DMS79 treated with DMSO at 0.1 percent for 48 hours (cell line): ENCODE data around the gene DNAAF9.

ENCODE experiments used
- DNase-seq: peaks from one replicate; lab custom pipeline; 2025; lab: John Stamatoyannopoulos, UW

DNAAF9 gene

DNA sequence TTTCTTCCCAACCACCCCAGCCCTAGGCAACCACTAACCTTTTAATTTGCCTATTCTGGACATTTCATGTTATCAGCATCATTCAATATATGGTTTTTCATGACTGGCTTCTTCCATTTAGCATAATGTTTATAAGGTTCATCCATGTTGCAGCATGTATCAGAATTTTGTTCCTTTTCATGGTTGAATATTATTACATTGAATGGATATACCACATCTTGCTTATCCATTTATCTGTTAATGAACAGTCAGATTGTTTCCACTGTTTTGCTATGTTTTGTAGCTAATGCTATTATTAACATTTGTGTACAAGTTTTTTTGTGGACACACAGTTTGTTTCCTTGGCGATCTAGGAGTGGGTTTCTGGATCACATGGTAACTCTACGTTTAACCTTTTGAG, 3.0 kb upstream of the DNAAF9 start:
- no peak for DNase-seq

DNA sequence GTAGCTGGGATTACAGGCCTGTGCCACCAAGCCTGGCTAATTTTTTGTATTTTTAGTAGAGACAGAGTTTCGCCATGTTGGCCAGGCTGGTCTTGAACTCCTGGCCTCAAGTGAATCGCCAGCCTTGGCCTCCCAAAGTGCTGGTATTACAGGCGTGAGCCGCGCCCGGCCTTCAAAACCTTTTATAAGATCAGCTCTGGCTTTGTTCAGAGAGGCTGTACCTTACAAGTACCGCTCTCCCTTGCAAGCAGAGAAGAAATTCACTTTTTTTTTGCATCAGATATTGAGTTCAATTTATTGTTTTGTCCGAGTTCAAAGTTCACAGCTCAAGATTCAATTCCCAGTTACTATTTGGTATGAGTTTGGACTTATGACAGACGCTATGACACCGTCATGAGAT, 1.9 kb upstream of the DNAAF9 start:
- no peak for DNase-seq

- DNase-seq, result peak; percentile 23
Observed at GRCh38 chr20:3407771-3408637, 535 bp upstream of the DNAAF9 start.

GRCh38 chr20:3406481-3407039, 909 bp downstream of the DNAAF9 start:
- peak; percentile 43 for DNase-seq

DNA sequence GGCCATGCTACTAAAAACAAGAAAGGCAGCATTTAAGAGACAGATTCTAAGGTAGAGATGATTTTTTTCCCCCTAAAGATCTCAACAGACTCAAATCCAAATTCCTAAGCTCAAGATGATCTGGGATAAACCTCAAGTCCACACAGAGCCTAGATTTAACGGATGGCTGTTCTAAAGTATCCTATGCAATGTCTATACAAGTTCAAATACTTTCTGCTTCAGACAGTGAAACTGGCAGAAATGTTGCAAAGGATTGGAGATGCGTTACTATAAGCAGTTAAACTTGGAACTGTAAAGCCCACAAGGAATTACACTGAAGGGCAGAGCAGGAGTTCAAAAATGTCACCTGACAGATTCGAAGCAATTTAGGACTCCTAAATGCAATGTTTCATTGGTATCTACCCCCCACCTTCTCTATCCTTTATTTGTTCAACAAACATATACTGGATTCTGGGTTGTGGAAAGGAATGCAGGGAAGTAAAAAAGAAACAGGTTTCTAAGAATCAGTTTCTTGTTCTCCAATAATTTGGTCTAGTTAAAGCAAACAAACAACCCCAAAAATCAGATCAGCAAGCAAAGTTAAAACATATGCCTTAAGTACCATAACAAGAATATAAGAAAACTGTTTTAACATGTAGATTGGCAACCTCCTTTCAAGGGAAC, 1.6 kb downstream of the DNAAF9 start:
- DNase-seq, result no peak

- peak; percentile 11 for DNase-seq
Observed at GRCh38 chr20:3405139-3405538, 2.3 kb downstream of the DNAAF9 start.

DNA sequence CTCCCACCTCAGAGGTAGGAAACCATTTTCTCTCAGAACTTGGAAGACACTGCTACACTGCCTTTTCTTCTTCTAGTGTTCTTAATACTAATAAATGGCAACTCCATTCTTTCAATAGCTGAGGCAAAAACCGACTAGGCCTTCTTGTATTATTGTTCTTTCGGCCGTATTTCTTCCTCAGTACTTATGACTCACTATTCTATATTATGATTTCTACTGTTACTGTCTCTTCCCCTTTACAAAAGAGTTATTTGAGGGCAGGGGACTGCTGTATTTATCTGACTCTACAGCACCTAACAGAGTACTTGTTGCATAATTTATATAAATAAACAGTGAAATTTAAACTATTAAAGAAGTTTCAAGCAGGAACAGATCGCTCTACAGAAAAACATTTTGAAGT, 3.1 kb downstream of the DNAAF9 start:
- no peak for DNase-seq

- DNase-seq, result no peak
Observed at GRCh38 chr20:3403741-3404140, 3.7 kb downstream of the DNAAF9 start.

- DNase-seq, result no peak
Observed at GRCh38 chr20:3402453-3402852, 5.0 kb downstream of the DNAAF9 start.

DNA sequence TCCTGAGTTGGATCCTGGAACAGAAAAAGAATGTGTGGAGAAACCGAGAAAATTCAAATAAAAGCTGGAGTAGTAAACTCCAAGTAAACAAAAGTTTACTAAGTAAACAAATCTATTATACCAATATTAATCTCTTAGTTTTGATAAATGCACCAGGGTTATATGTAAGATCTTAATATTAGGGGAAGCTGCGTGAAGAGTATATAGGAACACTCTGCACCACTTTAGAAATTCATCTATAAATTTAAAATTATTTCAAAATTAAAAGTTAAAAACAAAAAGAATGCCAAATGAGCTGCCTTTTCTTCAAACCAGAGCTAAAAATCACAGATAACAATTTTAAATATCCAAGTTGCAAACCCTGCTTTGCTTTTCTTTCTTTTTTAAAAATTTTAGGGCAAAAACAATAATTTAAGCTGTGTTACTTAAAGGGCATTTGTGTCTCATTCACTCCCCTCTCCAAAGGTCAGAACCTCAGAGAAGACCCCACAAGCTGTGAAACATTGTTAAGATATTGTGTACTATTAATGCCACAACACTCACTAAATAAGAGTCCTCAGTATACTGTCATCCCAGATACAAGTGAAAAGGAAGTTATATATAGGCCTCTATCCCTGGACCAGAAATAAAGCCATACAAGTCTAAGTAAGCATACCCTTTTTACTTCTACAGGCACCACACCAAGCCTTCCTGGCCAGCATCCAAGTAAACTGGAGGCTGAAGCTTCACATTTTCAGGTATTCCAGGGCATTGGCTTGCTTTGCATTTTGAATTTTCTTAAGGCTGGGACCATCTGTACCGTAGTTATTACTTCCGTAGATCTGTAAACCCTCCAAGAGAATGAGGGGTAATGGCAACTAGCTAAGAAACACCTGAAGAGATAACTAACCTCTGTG, 7.0 kb downstream of the DNAAF9 start:
- DNase-seq, result no peak

DNA sequence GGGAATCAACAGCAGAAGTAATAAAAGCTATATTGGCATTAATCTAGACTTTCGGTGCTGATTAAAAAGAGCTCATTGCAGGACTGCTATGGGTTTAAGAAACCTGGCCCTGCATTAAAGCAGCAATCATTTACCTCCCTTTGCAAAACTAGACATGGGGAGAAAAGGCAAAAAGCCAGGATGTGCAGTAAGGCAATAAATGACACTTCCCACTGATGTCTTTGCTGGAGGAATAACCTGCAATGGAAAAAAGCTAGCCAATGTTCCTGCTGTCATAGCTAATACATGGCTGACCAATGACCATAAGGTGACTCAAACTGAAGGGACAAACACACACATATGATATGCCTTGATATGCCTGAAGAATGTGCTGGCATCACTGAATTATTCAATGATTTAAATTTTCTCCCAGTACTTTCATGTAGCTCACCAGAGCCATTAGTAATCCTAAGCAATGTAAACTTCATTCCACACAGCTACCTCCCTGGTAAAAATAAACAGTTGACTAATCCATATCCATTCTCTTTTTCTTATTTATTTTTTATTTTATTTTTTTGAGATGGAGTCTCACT, 8.7 kb downstream of the DNAAF9 start:
- no peak for DNase-seq

- no peak for DNase-seq
Observed at GRCh38 chr20:3396492-3396891, 11.0 kb downstream of the DNAAF9 start.

DNA sequence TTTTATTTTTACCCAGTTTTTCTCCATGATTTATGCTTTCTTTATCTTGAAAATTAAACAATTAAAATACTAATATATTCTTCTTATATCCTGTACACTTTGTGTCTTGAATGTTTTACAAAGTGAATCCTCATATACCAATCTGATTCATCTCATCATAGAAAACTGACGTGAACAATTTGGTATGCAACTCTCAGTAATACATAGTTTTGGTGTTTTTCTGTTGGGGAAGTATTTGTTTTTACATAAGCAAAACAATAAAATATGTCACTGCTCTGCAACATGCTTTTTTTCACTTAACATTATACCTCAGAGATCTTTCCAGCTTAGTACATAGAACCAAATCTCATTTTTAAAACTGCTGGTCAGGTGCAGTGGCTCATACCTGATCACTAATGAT, 14.7 kb downstream of the DNAAF9 start:
- DNase-seq, result no peak

- no peak for DNase-seq
Observed at GRCh38 chr20:3390759-3391425, 16.6 kb downstream of the DNAAF9 start.

- no peak for DNase-seq
Observed at GRCh38 chr20:3383878-3384495, 23.5 kb downstream of the DNAAF9 start.

- DNase-seq, result no peak
Observed at GRCh38 chr20:3382836-3383235, 24.6 kb downstream of the DNAAF9 start.

DNA sequence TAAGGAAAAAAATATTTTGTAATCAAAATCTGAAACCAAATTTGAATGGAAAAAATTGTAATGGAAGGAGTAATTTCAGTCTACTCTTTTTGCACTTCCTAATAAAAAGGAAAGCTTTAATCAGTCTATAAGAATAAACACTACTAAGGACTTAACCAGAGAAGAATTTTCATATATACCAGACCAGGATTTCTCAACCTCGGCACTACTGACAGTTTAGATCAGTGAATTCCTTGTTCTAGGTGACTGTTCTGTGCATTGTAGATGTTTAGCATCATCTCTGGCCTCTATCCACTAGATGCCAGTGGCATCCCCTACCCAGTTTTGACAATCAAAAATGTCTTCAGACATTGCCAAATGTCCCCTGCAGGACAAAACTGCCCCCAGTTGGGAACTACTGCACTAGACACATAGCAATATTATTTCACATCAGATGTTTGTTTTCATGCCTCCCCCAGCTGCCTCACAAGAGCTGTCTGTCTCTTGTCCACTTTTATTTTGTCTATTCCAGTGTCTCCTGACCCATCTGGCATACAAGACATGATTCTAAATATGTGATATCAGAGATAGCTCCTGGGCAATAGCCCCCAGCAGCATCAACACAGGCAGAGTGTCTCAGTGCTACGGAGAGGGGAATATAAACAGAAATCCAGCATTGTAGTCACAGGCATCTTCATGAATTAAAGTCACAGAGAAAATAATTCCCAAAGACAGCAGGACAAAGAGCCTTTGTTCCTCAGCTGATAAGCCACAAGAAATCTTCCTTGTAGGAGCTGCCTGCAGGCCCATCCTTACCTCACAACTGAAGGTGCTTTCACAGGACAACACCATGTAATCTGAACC, 27.0 kb downstream of the DNAAF9 start:
- DNase-seq, result no peak

GRCh38 chr20:3378138-3378537, 29.3 kb downstream of the DNAAF9 start:
- DNase-seq, result no peak

DNA sequence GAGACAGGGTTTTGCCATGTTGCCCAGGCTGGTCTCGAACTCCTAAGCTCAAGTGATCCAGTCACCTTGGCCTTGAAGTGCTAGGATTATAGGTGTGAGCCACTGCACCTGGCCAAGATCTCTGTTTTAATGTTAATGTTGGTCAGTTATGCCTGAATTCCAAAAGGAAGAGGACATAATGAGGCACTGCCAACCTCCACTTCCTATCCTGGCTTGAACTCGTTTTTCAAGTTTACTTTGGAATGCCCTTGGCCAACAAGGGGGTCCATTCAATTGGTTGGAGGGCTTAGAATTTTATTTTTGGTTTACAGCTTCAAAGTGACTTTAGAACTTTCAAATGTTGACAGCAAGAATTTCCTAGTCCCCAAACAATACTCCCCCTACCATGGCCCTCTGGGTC, 29.8 kb downstream of the DNAAF9 start:
- no peak for DNase-seq

- DNase-seq, result no peak
Observed at GRCh38 chr20:3374296-3374695, 33.2 kb downstream of the DNAAF9 start.
